Colonic mucosa (tissue), 4 donors: ENCODE measurements around the gene CCR1. TPM values are rescaled to one million over a fixed set of nuclear protein-coding genes. Genes with fewer than 3 reads are reported as not detected.

Experiments
- DNase-seq: peaks from one replicate; pipeline ENCODE4 v3.0.0-alpha.2; 2020
- H3K27ac ChIP-seq: fragments of 200-600 bp; one replicate; pipeline ENCODE4 v1.8.0; 2021
- H3K27me3 ChIP-seq: fragments of 200-600 bp; one replicate; pipeline ENCODE4 v1.8.0; 2021
- H3K36me3 ChIP-seq: fragments of 200-600 bp; one replicate; pipeline ENCODE4 v1.8.0; 2021
- H3K4me1 ChIP-seq: fragments of 200-600 bp; one replicate; pipeline ENCODE4 v1.8.0; 2021; ENCODE audit warnings: mild to moderate bottlenecking
- H3K4me3 ChIP-seq: fragments of 200-600 bp; one replicate; pipeline ENCODE4 v1.8.0; 2021
- H3K9ac ChIP-seq, 2 donors: one replicate each; pipeline ENCODE4 v1.7.0; 2013; ENCODE audit warnings: control low read depth in 2 of 2, low read depth in 2 of 2, low read length in 2 of 2
- H3K9me3 ChIP-seq: fragments of 200-600 bp; one replicate; pipeline ENCODE4 v1.8.0; 2021
- intact Hi-C: fragments of 100-400 bp; cut with DNase I; formaldehyde crosslinking; loops from one replicate; pipeline ENCODE4 v1.14.1; 2022
- total RNA-seq, 2 donors: library from RNA; stranded (reverse); fragmentation: NEBNext Ultra II Directional in 1 of 2; extraction: Animal tissue kit (Norgen Biotek cat#: 25700) in 1 of 2; gene quantifications; one replicate each; pipeline ENCODE4 v1.2.1, GENCODE V29; 2021
- TF ChIP-seq, protein P1 (sequence below): fragments of 200-600 bp; IDR thresholded peaks from one replicate; pipeline ENCODE4 v1.8.0; 2022; ENCODE audit warnings: antibody characterized with exemption, mild to moderate bottlenecking
- donor health status: healthy.
- donor health status: DM: no; HTN: no; CAD: no.
- donor health status: DM: no; HTN: no; CAD: no.

The CCR1 gene
- total RNA-seq, 2 donors from 2014 or later, result 0.57 to 6.0 TPM

DNA sequence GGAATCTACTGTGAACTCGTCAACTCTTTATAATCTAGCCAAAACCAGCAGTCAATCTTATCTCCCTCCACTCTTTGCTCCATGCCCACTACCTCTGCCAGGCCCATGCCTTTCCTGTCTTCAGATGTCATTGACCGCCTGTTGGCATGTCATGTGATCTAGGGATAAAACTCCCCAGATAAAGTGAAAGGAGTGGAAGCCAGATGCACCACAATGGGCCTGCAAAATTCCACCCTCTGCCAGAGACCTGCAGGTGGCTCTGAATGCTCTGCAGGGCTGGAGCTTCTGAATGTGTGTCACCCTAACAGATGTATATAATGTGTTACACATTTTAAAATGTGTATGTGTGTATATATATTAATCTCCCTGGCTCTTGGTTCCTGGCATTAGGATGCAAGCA, 31.8 kb upstream of the CCR1 start:
- Histone ChIP-seq H3K4me3 (no peak overlapping the region), H3K36me3 (no peaks in the 10 kb centered on the region), H3K27me3 (no peaks in the 10 kb centered on the region), H3K9me3 (no peaks in the 10 kb centered on the region), H3K27ac (no peak overlapping the region), H3K4me1 (no peaks in the 10 kb centered on the region), H3K9ac (no peak overlapping the region)
- intact Hi-C loops, result no loop called here
- TF ChIP-seq, protein P1, sequence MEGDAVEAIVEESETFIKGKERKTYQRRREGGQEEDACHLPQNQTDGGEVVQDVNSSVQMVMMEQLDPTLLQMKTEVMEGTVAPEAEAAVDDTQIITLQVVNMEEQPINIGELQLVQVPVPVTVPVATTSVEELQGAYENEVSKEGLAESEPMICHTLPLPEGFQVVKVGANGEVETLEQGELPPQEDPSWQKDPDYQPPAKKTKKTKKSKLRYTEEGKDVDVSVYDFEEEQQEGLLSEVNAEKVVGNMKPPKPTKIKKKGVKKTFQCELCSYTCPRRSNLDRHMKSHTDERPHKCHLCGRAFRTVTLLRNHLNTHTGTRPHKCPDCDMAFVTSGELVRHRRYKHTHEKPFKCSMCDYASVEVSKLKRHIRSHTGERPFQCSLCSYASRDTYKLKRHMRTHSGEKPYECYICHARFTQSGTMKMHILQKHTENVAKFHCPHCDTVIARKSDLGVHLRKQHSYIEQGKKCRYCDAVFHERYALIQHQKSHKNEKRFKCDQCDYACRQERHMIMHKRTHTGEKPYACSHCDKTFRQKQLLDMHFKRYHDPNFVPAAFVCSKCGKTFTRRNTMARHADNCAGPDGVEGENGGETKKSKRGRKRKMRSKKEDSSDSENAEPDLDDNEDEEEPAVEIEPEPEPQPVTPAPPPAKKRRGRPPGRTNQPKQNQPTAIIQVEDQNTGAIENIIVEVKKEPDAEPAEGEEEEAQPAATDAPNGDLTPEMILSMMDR, result no peak
- DNase-seq, result no peak

DNA sequence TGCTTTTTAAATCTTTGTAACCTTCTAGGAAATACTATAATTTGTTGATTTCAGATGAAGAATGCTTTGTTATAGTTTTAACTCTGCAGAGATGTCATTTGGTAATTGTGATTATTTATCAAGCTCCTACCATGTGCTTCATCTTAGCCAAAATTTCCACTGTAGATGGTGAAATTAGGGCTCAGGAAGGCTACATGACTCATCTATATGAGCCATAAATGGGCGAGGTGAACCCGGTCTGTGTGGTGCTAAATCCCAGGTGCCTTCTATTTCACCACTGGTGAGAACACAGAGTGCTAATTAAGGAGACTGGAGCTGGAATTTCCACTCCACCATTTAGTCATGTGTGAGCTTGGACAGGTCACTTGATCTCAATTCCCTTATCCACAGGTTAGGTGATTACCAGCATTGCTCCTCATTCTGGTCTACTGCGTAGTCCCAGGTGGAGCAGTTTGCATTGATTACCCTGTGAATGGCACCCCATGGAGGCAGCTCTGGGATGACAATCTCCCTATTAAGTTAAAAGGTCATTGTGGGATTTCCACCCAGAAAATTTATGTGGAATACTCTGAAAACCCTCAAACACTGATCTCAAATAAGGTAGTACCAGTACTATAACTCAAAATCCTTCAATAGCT, 31.3 kb upstream of the CCR1 start:
- no peak overlapping the region for H3K4me3 ChIP-seq
- H3K9ac ChIP-seq, result no peak overlapping the region
- DNase-seq, result no peak
- TF ChIP-seq, protein P1, result no peak
- H3K4me1 ChIP-seq, result no peaks in the 10 kb centered on the region
- no peaks in the 10 kb centered on the region for H3K36me3 ChIP-seq
- no peaks in the 10 kb centered on the region for H3K9me3 ChIP-seq
- intact Hi-C loops, result no loop called here
- H3K27ac ChIP-seq, result no peak overlapping the region
- H3K27me3 ChIP-seq, result no peaks in the 10 kb centered on the region

DNA sequence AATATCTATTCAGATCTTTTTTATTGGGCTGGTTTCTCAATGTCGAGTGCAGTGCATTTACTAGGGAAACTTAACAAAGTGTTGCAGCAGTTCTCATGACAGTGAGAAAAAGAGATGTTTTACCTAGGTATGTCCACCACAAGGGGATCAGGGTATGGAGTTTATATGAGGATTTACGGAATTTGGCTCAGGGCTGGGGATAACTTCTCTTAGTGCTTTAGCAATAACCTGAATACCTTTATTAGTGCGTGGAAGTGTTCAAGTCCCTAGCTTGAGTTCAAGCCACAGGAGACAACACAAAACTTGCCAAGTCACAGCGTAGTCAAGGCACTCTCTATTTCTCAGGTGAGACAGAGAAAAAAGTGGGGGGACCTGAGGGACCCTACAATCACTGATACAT, 30.3 kb upstream of the CCR1 start:
- Histone ChIP-seq H3K27ac (no peak overlapping the region), H3K36me3 (no peaks in the 10 kb centered on the region), H3K27me3 (no peaks in the 10 kb centered on the region), H3K9me3 (no peaks in the 10 kb centered on the region), H3K4me1 (no peaks in the 10 kb centered on the region), H3K4me3 (no peak overlapping the region), H3K9ac (no peak overlapping the region)
- intact Hi-C loops, result no loop called here
- TF ChIP-seq, protein P1, result no peak
- DNase-seq, result no peak

DNA sequence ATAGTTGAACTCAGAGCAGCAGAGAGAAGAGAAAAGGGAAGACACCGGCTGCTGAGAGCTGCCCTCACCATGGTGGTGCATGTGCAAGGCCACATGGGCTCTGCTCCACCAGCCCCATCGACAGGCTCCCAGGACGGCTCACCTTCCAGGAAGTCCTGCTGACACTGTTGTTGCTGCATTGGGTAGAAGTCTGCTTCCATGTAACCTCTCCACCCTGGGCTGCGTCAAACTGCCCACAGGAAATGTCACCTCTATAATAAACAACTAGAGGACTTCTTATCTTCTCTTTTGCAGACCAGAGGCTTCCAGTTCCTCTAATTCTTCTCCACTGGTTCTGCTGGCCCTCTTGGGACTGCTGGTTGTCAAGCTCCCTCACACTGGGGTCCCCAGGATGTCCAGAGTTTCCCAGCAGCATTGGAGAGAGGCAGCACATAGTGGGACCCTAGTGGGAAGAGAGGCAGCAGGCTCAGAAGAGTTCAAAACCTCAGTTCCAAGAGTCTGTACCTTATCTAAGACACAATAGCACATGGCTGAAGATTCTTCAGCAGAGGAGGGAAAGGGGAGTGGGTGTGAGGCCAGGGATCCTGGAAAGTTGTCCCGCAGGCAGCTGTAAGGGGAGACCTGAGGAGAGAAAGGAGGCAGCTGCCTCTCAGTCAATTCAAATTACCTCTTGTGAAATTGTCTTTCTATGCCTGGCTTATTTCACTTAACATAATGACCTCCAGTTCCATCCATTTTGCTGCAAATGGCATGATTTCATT, 28.4 kb upstream of the CCR1 start:
- H3K36me3 ChIP-seq, result no peaks in the 10 kb centered on the region
- DNase-seq, result no peak
- H3K27ac ChIP-seq, result no peak overlapping the region
- TF ChIP-seq, protein P1, result no peak
- H3K9ac ChIP-seq, result no peak overlapping the region
- no peaks in the 10 kb centered on the region for H3K4me1 ChIP-seq
- intact Hi-C loops, result no loop called here
- no peak overlapping the region for H3K4me3 ChIP-seq
- H3K27me3 ChIP-seq, result no peaks in the 10 kb centered on the region
- H3K9me3 ChIP-seq, result no peaks in the 10 kb centered on the region

DNA sequence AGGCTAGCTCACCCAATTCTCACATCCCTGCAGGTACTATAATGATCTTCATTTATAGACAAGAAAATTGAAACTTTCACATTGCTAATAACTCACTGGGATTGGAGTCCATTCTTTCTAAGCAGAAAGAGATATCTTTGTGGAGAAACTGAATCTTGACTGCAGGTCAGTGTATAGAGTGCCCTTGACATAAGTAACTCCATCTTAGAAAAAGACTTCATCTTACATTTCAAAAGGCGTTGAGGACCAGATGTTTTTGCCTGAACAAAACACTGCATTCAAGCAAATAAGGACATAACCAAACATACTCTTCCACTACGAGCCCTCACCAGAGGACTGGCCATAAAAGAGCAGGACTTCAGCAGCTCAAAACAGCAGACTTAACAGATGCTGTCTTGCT, 27.3 kb upstream of the CCR1 start:
- Histone ChIP-seq H3K36me3 (no peaks in the 10 kb centered on the region), H3K4me3 (no peak overlapping the region), H3K9ac (no peak overlapping the region), H3K9me3 (no peaks in the 10 kb centered on the region), H3K27me3 (no peaks in the 10 kb centered on the region), H3K4me1 (no peaks in the 10 kb centered on the region), H3K27ac (no peak overlapping the region)
- intact Hi-C loops, result no loop called here
- DNase-seq, result no peak
- TF ChIP-seq, protein P1, result no peak
